CD4-positive, alpha-beta memory T cell (primary cell): ENCODE results near the gene SERINC4. TPM values are rescaled to one million over a fixed set of nuclear protein-coding genes. Genes with fewer than 3 reads are reported as not detected.
A peak's percentile ranks its signal among the peaks of the same experiment; 100 is the strongest.

Experiments used
- CTCF ChIA-PET: fragments of 350-600 bp; sonication (Branson Sonifier 250); formaldehyde crosslinking; loops from one replicate; lab custom pipeline; 2021; ENCODE audit warnings: inconsistent platforms; ENCODE audit not compliant: partially characterized antibody; lab: Charles Lee
- POLR2A ChIA-PET: fragments of 350-600 bp; sonication (Branson Sonifier 250); formaldehyde crosslinking; loops from one replicate; lab custom pipeline; 2021; ENCODE audit not compliant: partially characterized antibody; lab: Charles Lee
- DNase-seq, 5 donors: peaks; one replicate each; pipeline versions ENCODE4 v3.0.0 to v3.0.0-alpha.2; 2020 to 2022; ENCODE audit warnings: mixed read lengths in 1 of 5
- H3K27ac ChIP-seq: one replicate; pipeline ENCODE4 v1.7.0; 2013; ENCODE audit warnings: low read depth, low read length
- H3K27me3 ChIP-seq: 2 replicates; pipeline ENCODE4 v1.7.0; 2013; ENCODE audit warnings: mild to moderate bottlenecking, low read length, moderate library complexity; ENCODE audit not compliant: insufficient read depth
- H3K36me3 ChIP-seq: 2 replicates; pipeline ENCODE4 v1.7.0; 2013; ENCODE audit warnings: mild to moderate bottlenecking, low read length, moderate library complexity; ENCODE audit not compliant: insufficient read depth
- H3K4me1 ChIP-seq: 2 replicates; pipeline ENCODE4 v1.7.0; 2013; ENCODE audit warnings: mild to moderate bottlenecking, low read length, moderate library complexity; ENCODE audit not compliant: insufficient read depth
- H3K4me3 ChIP-seq, 2 donors: one replicate each; pipeline ENCODE4 v1.7.0; 2013; ENCODE audit warnings: low read length in 2 of 2, mild to moderate bottlenecking in 1 of 2
- H3K9me3 ChIP-seq, 2 donors: one replicate each; pipeline ENCODE4 v1.7.0; 2013; ENCODE audit warnings: low read length in 2 of 2, control low read depth in 1 of 2; ENCODE audit not compliant: control insufficient read depth in 1 of 2
- H3K27ac Mint-ChIP-seq, 7 donors: one replicate each; pipeline ENCODE4 v1.8.0; 2020 to 2021; ENCODE audit warnings: mixed read lengths in 7 of 7, mild to moderate bottlenecking in 6 of 7, inconsistent platforms in 3 of 7, moderate library complexity in 3 of 7
- H3K27me3 Mint-ChIP-seq, 2 donors: one replicate each; pipeline ENCODE4 v1.8.0; 2020 to 2021; ENCODE audit warnings: mixed read lengths in 2 of 2
- H3K36me3 Mint-ChIP-seq, 2 donors: one replicate each; pipeline ENCODE4 v1.8.0; 2020 to 2021; ENCODE audit warnings: mixed read lengths in 2 of 2, inconsistent platforms in 1 of 2, mild to moderate bottlenecking in 1 of 2
- H3K4me1 Mint-ChIP-seq, 4 donors: one replicate each; pipeline ENCODE4 v1.8.0; 2020 to 2021; ENCODE audit warnings: mixed read lengths in 4 of 4, mild to moderate bottlenecking in 1 of 4
- H3K4me3 Mint-ChIP-seq, 8 donors: one replicate each; pipeline ENCODE4 v1.8.0; 2020 to 2021; ENCODE audit warnings: mixed read lengths in 8 of 8, mild to moderate bottlenecking in 7 of 8, moderate library complexity in 6 of 8, inconsistent platforms in 3 of 8
- H3K9me3 Mint-ChIP-seq, 8 donors: one replicate each; pipeline ENCODE4 v1.8.0; 2020 to 2021; ENCODE audit warnings: mixed read lengths in 8 of 8, mild to moderate bottlenecking in 5 of 8, inconsistent platforms in 3 of 8, moderate library complexity in 1 of 8
- intact Hi-C: fragments of 100-400 bp; cut with micrococcal nuclease; formaldehyde crosslinking; loops from one replicate; pipeline ENCODE4 v1.15.1; 2023
- polyA plus RNA-seq, 2 donors: library from polyadenylated mRNA; unstranded; fragments of 300-500 nt; fragmentation: Illumina TruSeq; gene quantifications; one replicate each; pipeline ENCODE4 v1.2.3, GENCODE V29; 2021
- total RNA-seq, 2 experiments: library from RNA; stranded (reverse); gene quantifications; one replicate each; pipeline ENCODE4 v1.2.3, GENCODE V29; 2021

The SERINC4 gene
- total and polyA plus RNA-seq, 4 experiments from 2014 or later, result 0.25 to 3.4 (median 0.70) TPM; not detected in 1

GRCh38 chr15:43799209-43799944, 643 bp downstream of the SERINC4 start:
- H3K27ac Mint-ChIP-seq, result peak overlapping the region; percentile 81 to 100 (median 99)
- DNase-seq, result no peak
- H3K27me3 Mint-ChIP-seq, result no peaks in the 10 kb centered on the region
- Histone ChIP-seq H3K9me3 (no peaks in the 10 kb centered on the region), H3K27me3 (no peaks in the 10 kb centered on the region), H3K4me1 (peaks cover 43% of the 10 kb centered on the region), H3K4me3 (no peak overlapping the region), H3K36me3 (peaks cover 37% of the 10 kb centered on the region), H3K27ac (peak overlapping the region; percentile 76)
- ChIA-PET CTCF (no interaction called here), POLR2A (interaction anchor here (0.6 to 6.7 kb wide), 10 partner anchors 8 to 1592 kb away, joined by 3 to 92 read pairs (median 8); partner anchors contain the start of genes ELL3, MFAP1, PDIA3 and SERF2)
- peaks cover 21 to 66% (median 50%) of the 10 kb centered on the region in 4 donors for H3K4me1 Mint-ChIP-seq
- intact Hi-C loops, result no loop called here
- peaks cover 48 to 70% of the 10 kb centered on the region in 2 donors for H3K36me3 Mint-ChIP-seq
- no peaks in the 10 kb centered on the region for H3K9me3 Mint-ChIP-seq
- H3K4me3 Mint-ChIP-seq, result peak overlapping the region in 5 of 8 donors; percentile 25 to 41 (median 36)

GRCh38 chr15:43796566-43796965, 3.5 kb downstream of the SERINC4 start:
- Mint-ChIP-seq H3K4me3 (peak overlapping the region in 1 of 8 donors; percentile 22), H3K27me3 (no peaks in the 10 kb centered on the region), H3K4me1 (peaks cover 34 to 88% (median 63%) of the 10 kb centered on the region in 4 donors), H3K36me3 (peaks cover 57 to 83% of the 10 kb centered on the region in 2 donors), H3K9me3 (no peaks in the 10 kb centered on the region), H3K27ac (peak overlapping the region in 5 of 7 donors; percentile 19 to 82 (median 49))
- intact Hi-C loops, result no loop called here
- CTCF ChIA-PET, result interaction anchor here (3.1 kb wide), 1 partner anchor 20 kb away, joined by 11 read pairs; the partner anchor contains the start of gene ELL3
- Histone ChIP-seq H3K27me3 (no peaks in the 10 kb centered on the region), H3K4me1 (peaks cover 60% of the 10 kb centered on the region), H3K9me3 (no peaks in the 10 kb centered on the region), H3K27ac (no peak overlapping the region), H3K4me3 (no peak overlapping the region), H3K36me3 (peaks cover 44% of the 10 kb centered on the region)
- no peak for DNase-seq
- POLR2A ChIA-PET, result interaction anchor here (0.6 to 1.3 kb wide), 4 partner anchors 15 to 286 kb away, joined by 3 to 4 read pairs (median 3); partner anchors contain the start of genes ELL3 and MFAP1

GRCh38 chr15:43795997-43796396, 4.0 kb downstream of the SERINC4 start:
- CTCF ChIA-PET, result interaction anchor here (2.1 to 3.1 kb wide), 2 partner anchors 19 to 25 kb away, joined by 11 read pairs; partner anchors contain the start of gene ELL3
- no peaks in the 10 kb centered on the region for H3K9me3 ChIP-seq
- peaks cover 44% of the 10 kb centered on the region for H3K36me3 ChIP-seq
- no peak for DNase-seq
- POLR2A ChIA-PET, result interaction anchor here (0.8 to 1.3 kb wide), 3 partner anchors 29 to 285 kb away, joined by 3 to 4 read pairs (median 3); partner anchors contain the start of genes MFAP1 and PDIA3
- no peak overlapping the region for H3K27ac ChIP-seq
- no peak overlapping the region for H3K4me3 ChIP-seq
- H3K4me1 Mint-ChIP-seq, result peaks cover 34 to 85% (median 60%) of the 10 kb centered on the region in 4 donors
- no peaks in the 10 kb centered on the region for H3K27me3 ChIP-seq
- peak overlapping the region in 4 of 7 donors; percentile 0 to 97 (median 57) for H3K27ac Mint-ChIP-seq
- peaks cover 51 to 78% of the 10 kb centered on the region in 2 donors for H3K36me3 Mint-ChIP-seq
- no peak overlapping the region for H3K4me3 Mint-ChIP-seq
- peaks cover 58% of the 10 kb centered on the region for H3K4me1 ChIP-seq
- no peaks in the 10 kb centered on the region for H3K27me3 Mint-ChIP-seq
- intact Hi-C loops, result no loop called here
- no peaks in the 10 kb centered on the region for H3K9me3 Mint-ChIP-seq

GRCh38 chr15:43795197-43795596, 4.8 kb downstream of the SERINC4 start:
- peaks cover 44% of the 10 kb centered on the region for H3K36me3 ChIP-seq
- H3K27me3 ChIP-seq, result no peaks in the 10 kb centered on the region
- ChIA-PET POLR2A (interaction anchor here (0.6 to 5.3 kb wide), 4 partner anchors 29 to 49 kb away, joined by 3 to 28 read pairs (median 5); partner anchors contain the start of genes MFAP1 and PDIA3), CTCF (interaction anchor here (0.7 to 3.1 kb wide), 3 partner anchors 17 to 25 kb away, joined by 3 to 11 read pairs (median 11); partner anchors contain the start of gene ELL3)
- H3K9me3 ChIP-seq, result no peaks in the 10 kb centered on the region
- Mint-ChIP-seq H3K4me1 (peaks cover 30 to 77% (median 55%) of the 10 kb centered on the region in 4 donors), H3K36me3 (peaks cover 47 to 70% of the 10 kb centered on the region in 2 donors), H3K9me3 (no peaks in the 10 kb centered on the region), H3K27ac (peak overlapping the region in 5 of 7 donors; percentile 48 to 97 (median 57)), H3K27me3 (no peaks in the 10 kb centered on the region), H3K4me3 (no peak overlapping the region)
- peaks cover 52% of the 10 kb centered on the region for H3K4me1 ChIP-seq
- H3K27ac ChIP-seq, result peak overlapping the region; percentile 100
- H3K4me3 ChIP-seq, result no peak overlapping the region
- DNase-seq, result no peak
- intact Hi-C loops, result no loop called here

GRCh38 chr15:43794269-43795037, 5.6 kb downstream of the SERINC4 start:
- H3K4me3 ChIP-seq, result no peak overlapping the region
- H3K27me3 ChIP-seq, result no peaks in the 10 kb centered on the region
- H3K27ac ChIP-seq, result peak overlapping the region; percentile 100
- peaks cover 45% of the 10 kb centered on the region for H3K4me1 ChIP-seq
- peaks cover 43% of the 10 kb centered on the region for H3K36me3 ChIP-seq
- peak overlapping the region; percentile 22 to 98 (median 86) for H3K27ac Mint-ChIP-seq
- H3K4me1 Mint-ChIP-seq, result peaks cover 26 to 70% (median 48%) of the 10 kb centered on the region in 4 donors
- ChIA-PET CTCF (interaction anchor here (2.1 to 3.1 kb wide), 2 partner anchors 18 to 24 kb away, joined by 11 read pairs; partner anchors contain the start of gene ELL3), POLR2A (interaction anchor here (1.7 to 5.3 kb wide), 3 partner anchors 17 to 33 kb away, joined by 6 to 54 read pairs (median 28); partner anchors contain the start of genes ELL3 and MFAP1)
- H3K9me3 Mint-ChIP-seq, result no peaks in the 10 kb centered on the region
- peaks cover 44 to 68% of the 10 kb centered on the region in 2 donors for H3K36me3 Mint-ChIP-seq
- no peak for DNase-seq
- peak overlapping the region; percentile 59 to 97 (median 94) for H3K4me3 Mint-ChIP-seq
- intact Hi-C loops, result no loop called here
- no peaks in the 10 kb centered on the region for H3K9me3 ChIP-seq
- H3K27me3 Mint-ChIP-seq, result no peaks in the 10 kb centered on the region

GRCh38 chr15:43793647-43794046, 6.4 kb downstream of the SERINC4 start:
- no peak for DNase-seq
- H3K9me3 ChIP-seq, result no peaks in the 10 kb centered on the region
- Mint-ChIP-seq H3K36me3 (peaks cover 38 to 61% of the 10 kb centered on the region in 2 donors), H3K27ac (peak overlapping the region; percentile 22 to 98 (median 98)), H3K27me3 (no peaks in the 10 kb centered on the region), H3K9me3 (no peaks in the 10 kb centered on the region), H3K4me1 (peaks cover 26 to 62% (median 43%) of the 10 kb centered on the region in 4 donors), H3K4me3 (peak overlapping the region; percentile 93 to 97 (median 96))
- peaks cover 37% of the 10 kb centered on the region for H3K4me1 ChIP-seq
- intact Hi-C loops, result loop anchor here (2.0 kb wide), 1 partner anchor 31 kb away; the partner anchor contains the start of gene MFAP1
- CTCF ChIA-PET, result interaction anchor here (0.5 to 6.1 kb wide), 4 partner anchors 15 to 44 kb away, joined by 3 to 54 read pairs (median 3); partner anchors contain the start of gene ELL3
- no peaks in the 10 kb centered on the region for H3K27me3 ChIP-seq
- POLR2A ChIA-PET, result interaction anchor here (0.6 to 5.3 kb wide), 10 partner anchors 9 to 495 kb away, joined by 3 to 62 read pairs (median 9); partner anchors contain the start of genes ELL3, GOLM2, HYPK and MFAP1
- H3K27ac ChIP-seq, result peak overlapping the region; percentile 100
- peak overlapping the region; percentile 97 for H3K4me3 ChIP-seq
- H3K36me3 ChIP-seq, result peaks cover 35% of the 10 kb centered on the region
